ENCODE results near the gene MCOLN1.

Gene MCOLN1

DNA sequence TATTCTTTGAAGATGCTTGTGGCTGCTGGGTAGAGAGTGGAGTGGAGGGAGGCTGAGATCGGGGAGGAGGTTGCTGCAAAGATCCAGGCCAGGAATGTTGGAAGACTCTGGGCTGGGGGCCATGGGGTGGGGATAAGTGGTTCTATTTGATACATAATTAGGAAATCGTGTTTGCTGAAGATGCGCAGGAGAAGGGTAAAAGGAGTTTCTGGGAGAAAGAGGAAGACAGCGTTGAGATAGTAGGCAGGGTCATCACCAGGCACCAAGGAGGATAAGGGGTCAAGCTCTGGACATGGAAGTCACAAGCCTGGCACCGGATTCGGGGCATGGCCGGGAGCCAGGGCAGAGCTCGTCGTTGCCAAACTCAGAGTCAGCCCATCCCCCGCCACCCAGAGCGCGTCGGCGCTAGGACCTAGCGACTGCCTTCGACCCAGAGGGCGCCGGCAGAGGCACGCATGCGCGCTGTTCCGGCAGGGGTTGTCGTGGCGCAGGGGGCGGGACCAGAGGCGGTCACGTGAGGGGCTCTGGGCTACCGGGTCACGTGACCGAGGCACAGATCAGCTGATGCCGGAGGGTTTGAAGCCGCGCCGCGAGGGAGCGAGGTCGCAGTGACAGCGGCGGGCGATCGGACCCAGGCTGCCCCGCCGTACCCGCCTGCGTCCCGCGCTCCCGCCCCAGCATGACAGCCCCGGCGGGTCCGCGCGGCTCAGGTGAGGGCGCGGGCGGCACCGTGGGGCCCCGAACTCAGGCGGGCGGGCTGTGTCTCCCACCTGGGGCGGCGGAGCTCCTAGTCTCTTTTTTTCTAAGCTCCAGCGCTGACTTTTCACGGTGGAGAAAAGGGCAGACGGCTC lies at the start of gene MCOLN1:
MCOLN1 (plus strand) TSS at position 553 of the 851 bp plus-strand sequence; CDS start at position 680, 127 bp downstream.
- peak; percentile 100 for DNase-seq (ENCODE audit: low read depth)

DNA sequence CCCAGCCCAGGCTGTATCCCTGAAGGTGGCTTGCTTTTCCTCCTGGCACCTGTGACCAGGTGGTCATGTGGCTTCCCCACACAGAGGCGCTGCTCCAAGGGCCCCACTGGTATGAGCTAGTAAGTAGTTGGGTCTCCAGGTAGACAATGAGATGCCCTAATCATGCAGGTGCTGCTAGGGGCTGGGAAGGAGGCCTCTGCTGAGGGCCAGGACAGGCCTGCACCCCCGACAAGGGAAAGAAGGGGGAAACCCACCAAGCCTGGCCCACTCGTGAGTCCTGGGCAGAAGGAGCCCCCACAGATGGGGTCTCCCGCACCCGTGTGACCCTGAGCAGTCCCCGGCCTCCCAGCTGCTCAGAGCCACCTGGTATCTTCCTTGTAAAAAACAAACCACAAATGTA lies 46.8 kb upstream of the MCOLN1 start:
- DNase-seq (ENCODE audit: low read depth): no peak

DNA sequence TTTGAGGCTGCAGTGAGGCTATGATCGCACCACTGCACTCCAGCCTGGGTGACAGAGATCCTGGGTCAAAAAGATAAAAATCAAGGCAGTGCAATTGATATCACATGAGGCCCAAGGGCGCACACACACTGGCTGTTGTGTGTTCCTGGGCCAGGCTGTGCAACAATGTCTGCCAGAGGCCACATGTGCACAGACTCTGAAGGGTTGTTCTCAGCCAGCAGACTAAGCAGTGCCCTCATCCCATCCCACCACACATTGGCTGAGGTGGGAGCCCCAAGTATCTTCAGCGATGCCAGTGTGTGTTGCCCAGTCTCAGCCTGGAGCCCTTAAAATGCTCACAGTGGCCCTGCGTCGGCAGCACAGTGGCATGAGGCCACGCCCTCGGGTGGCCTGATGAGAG lies 46.2 kb upstream of the MCOLN1 start:
- DNase-seq (ENCODE audit: low read depth): no peak

DNA sequence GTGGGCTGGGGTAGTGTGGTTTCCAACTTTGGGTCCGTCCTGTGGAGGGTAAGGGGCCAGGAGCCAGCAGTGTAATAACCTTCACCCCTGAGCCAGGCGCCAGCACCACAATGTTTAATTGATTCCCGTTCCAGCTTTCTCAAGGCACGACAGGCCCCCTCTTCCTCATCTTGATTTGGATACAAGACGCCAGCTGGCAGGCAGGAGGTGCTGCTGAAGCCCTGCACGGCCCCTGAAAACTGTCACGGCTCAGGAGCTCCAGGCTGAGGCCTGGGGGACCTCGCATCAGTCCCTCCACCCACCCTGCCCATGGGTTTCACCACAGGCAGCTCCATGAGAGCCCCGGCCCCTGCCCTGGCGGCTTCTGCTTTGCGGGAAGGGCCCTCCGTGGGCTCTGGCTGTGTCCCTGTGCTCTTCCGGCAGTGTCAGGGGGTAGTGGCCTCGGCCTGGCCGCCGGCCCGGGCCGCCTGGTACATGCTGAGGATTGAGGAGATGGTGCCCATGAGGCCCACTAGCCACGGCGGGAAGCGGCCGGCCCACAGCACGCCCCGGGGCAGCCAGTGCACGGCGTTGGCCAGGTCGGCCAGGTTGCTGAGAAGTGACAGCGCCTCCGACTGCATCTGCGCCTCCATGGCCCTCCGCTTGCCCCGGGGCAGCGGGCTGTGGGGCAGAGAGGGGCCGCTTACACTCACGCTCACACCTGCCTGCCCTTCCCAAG lies 45.5 kb upstream of the MCOLN1 start:
- no peak for DNase-seq (ENCODE audit: low read depth)

DNA sequence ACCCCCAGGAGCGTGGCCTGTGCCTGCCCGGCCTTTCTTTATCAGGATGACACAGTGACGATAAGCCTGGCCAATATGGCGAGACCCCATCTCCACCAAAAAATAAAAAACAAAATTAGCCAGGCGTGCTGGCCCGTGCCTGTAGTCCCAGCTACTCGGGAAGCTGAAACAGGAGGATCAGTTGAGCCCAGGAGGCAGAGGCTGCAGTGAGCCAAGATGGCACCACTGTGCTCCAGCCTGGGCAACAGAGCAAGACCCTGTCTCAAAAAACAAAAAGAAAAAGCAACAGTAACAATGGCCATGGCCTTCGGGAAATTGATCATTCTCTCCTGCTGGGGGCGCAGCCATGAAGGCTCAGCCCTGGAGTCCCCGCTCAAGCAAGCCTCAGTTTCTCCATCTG lies 44.7 kb upstream of the MCOLN1 start:
- DNase-seq (ENCODE audit: low read depth): no peak

DNA sequence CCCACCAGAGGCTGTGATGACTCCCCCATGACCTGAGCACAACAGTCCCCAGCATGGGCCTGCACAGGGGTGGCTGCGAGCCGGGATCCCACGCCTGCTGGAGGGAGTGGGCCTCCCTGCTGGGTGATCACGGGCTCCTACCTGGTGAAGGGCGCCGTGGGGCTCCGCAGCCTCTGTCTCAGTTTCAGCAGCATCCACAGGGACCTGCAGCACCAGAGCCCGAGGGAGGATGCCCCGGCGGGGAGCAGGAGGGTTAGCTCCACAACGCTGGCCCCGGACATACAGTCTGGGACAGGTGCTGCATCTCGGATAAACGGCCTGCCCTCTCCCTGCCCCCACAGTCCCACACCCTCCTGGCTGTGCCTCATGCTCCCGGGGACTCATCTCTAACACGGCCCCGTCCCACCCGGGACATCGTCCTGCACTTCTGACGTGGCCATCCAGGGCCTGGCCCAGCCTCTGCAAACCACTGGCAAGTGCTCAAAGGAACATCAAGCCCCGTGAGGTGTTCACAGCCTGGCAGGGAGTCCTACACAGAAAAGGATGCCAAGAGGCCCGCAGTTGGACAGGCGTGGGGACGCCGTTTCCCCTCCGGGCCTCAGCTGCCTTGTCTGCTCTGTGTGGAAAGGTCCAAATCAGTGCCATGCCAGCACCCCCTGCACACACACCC lies 44.1 kb upstream of the MCOLN1 start:
- no peak for DNase-seq (ENCODE audit: low read depth)

DNA sequence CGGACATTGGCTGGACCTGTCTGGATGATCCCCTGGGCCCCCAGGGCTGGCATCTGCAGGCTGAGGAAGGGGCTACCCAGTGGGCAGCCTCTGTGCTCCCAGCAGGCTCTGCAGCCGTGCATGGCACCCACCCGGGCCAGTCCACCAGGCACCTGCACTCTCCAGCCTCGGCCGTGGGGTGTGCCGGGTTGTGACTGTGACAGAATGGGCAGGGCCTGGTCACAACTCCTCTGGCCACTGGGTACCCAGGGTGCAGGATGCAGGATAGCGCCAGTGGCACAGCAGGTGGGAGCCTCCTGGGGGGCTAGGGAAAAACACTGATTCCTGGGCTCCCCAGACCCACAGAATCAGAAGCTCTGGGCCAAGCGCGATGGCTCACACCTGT lies 43.6 kb upstream of the MCOLN1 start:
- DNase-seq (ENCODE audit: low read depth): no peak

DNA sequence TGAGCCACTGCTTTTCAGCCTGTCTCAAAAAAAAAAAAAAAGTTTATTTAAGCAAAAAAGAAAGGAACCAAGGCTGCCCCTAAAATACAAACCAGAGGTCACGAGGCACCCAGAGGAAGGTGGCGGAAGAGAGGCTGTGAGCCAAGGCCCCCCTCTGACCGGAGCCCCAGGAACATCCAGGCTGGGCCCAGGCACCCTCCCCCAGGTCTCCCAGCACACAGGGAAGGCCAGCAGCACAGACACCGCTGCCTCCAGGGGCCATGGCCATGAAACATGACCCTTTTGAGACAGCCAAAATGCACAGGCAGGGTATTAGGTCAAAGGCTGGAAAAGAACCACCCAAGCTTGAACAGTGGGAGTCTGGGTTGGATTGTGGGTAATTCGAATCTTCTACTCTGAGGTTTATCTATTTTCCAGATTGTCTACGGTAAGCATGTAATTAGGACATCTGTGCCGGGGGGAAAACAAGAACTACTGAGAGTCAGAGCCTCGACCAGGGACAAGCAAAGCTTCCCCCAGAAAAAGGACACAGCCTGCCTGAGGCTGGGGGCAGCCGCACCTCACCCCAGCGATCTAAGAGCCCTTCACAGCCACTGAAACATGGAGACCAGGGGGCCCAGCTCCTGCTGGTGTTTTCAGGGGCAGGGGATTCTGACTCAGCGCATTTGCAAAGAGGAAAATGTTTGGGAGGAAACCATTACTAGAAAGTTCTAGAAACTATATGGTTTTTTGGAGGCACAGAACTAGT lies 42.0 kb upstream of the MCOLN1 start:
- DNase-seq (ENCODE audit: low read depth): no peak

DNA sequence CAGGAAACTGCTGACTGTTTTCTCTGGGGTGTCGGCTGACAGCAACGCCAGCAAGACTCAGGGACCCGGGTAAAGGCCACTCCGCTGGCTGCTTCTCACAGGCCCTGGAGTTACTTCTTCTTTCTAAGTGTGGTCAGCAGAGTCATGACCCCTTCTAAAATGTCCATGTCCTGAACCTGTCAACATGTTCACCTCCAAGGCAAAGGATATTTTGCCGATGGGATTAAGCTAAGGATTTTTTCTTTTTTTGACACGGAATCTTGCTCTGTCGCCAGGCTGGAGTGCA lies 41.5 kb upstream of the MCOLN1 start:
- DNase-seq (ENCODE audit: low read depth): no peak

DNA sequence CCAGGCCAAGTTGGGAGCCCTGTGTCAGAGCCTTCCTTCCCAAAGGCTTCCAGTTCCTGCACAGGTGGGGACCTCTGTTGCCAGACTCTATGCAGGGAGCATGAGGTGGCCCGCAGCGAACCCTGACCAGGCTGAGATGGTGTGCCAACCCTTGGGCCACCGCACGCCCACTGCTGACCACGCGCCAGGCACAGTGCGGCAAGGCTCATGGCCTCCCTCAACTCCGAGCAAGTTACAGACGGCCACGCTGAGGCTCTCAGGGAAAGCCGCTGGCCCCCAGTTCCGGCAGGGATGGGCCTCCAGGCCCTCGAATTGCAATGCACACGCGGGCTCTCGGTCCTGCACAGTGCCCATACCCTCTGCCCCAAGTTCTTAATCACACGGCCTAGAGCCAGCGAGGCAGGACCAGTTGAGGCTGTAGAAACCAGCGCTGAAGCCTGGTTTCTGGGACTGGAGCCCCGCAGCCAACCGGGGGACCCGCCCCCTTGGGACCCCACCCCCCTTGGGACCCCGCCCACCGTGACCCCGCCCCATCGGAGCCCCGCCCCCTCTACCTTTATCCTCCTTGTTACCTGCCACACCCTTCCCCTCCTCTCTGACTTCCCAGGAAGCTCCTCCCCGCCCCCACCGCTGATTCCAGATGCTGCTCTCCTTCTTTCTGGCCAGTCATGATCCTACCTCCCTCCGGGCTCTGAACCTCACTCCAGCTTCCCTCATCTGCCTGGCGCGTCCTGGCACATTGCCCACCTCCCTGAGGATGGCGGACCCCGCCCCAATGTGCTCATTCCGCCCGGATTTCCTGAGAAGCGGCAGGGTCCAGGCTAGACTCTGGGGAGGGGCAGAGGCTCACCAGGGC lies 39.6 kb upstream of the MCOLN1 start:
- DNase-seq (ENCODE audit: low read depth): no peak

DNA sequence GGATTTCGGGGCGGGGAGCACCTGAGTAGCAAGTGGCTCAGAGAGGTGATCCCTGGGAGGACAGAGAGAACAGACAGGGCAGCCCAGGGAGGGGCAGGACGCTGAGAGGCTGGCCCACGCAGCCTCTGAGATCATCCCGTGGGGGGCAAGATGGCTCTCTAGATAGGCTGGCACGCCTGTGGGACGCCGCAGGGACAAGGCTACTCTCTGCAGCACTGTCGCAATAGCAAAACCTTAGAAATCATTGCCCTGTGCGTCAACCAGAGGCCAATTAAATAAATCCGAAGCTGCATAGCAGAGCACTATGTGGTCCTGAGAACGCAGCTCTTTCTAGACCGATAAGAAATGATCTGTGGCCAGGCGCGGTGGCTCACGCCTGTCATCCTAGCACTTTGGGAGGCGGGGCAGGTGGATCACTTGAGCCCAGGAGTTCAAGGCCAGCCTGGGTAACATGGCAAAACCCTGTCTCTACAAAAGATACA lies 38.7 kb upstream of the MCOLN1 start:
- no peak for DNase-seq (ENCODE audit: low read depth)

DNA sequence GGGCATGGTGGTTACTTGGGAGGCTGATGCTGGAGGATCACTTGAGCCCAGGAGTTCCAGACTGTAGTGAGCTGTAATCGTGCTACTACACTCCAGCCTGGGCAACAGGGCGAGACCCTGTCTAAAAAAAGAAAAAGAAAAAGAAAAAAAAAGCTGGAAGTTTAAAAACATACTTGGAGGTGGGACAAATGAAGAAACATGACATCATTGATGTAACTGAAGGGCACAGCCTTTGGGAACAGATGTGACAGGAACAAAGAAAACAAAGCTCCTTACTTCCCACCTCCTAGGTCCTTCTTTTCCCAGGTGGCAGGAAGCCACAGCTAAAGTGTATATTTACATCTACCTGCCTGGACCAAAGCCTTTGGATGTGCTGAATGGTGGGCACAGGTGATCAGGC lies 35.5 kb upstream of the MCOLN1 start:
- DNase-seq (ENCODE audit: low read depth): no peak

DNA sequence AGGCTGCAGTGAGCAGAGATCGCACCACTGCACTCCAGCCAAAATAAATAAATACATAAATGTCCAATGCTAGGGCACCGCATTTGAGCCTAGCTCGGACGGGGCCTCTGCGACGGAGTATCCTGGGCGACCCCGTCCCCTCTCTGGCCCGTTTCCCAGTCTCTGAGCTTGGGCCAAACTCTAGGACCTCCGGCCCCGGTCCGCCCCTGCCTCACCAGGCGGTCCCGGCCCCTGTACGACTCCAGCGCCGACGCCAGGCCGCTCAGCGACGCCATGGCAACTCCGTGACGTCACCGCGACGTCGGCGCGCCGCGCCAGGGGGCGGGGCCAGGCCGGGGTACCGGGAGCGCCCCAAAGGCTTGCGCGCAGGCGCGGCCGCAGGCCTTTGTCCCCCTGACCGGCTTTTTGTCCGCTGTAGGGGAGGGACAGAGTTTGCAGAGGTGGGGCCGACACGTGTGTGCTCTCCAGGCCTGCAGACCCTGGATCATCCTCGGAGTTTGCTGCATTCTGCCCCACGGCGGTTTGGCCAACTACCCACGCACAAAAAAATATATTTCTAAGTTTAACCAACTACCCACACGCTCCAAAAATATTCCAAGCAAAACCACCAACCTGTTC lies 33.6 kb upstream of the MCOLN1 start, which contains the start of gene PEX11G:
PEX11G (minus strand) TSS at position 300 of the 618 bp plus-strand sequence; CDS start at position 275, 25 bp downstream.
- peak; percentile 87 for DNase-seq (ENCODE audit: low read depth)

DNA sequence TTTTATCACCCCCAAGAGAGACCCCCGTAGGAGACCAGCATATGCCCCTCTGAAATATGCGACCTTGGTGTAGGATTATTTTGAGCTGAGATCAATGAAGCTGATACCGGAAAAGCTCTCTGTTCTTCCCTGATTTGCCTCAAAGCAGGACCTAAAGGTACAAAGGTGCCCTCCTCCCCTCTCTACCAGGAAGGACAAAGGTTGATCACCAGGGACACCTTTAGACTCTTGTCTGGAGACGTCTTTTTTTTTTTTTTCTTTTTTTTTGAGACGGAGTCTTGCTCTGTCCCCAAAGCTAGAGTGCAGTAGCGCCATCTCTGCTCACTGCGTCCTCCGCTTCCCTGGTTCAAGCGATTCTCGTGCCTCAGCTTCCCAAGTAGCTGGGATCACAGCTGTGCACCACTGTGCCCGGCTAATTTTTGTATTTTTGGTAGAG lies 32.8 kb upstream of the MCOLN1 start:
- no peak for DNase-seq (ENCODE audit: low read depth)

DNA sequence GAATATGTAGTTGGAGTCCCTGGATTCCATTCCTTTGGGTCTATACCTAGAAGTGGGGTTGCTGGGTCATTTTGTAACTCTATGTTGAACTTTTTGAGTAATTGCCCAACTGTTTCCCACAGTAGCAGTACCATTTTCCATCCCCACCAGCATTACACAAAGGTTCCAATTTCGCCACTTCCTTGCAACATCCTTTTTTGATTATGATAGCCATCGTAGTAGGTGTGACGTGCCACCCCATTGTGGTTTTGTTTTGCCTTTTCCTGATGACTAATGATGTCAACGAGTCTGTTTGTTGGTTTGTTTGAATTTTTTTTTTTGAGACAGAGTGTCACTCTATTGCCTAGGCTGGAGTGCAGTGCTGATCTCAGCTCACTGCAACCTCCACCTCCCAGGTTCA lies 30.3 kb upstream of the MCOLN1 start:
- DNase-seq (ENCODE audit: low read depth): no peak

DNA sequence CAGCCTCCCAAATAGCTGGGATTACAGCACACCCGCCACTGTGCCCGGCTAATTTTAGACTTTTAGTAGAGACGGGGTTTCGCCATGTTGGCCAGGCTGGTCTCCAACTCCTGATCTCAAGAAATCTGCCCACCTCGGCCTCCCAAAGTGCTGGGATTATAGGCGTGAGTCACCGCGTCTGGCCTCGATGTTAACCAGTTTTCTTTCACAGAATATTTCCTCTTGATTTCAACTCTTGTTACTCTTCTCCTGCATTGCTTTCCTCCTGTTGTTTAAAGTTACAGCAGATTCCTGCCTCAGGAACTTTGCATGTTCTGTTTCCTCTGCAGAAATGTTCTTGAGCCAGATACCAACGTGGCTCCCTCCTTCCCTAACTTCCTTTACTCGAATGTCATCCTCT lies 29.9 kb upstream of the MCOLN1 start:
- DNase-seq (ENCODE audit: low read depth): no peak

DNA sequence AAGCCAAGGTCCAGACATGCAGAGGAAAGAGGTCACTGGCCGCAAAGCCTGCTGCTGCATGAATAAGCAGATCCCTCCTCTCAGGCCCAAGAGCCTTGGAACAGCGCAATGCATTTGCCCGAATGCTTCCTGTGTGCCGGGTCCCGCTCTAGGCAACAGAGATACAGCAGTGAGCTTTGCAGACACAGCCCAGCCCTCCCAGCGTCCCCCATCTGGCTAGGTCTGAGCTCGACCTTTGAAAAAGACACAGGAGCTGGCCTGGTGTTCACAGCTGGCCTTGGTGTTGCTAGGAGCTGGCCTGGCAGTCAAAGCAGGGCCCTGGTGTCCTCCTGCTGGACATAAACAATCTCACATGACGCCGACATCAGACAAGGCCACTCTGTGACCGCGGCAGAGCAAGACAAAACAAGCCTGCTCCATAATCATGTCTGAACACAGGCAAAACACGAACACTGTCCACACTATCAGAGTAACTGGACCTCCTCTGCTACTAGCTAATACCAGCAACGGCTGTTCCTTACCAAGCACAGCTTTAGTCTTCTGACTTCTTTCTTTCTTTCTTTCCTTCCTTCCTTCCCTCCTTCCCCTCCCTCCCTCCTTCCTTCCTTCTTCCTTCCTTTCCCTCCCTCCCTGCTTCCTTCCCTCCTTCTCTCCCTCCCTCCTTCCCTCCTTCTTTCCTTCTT lies 27.9 kb upstream of the MCOLN1 start:
- DNase-seq (ENCODE audit: low read depth): no peak

DNA sequence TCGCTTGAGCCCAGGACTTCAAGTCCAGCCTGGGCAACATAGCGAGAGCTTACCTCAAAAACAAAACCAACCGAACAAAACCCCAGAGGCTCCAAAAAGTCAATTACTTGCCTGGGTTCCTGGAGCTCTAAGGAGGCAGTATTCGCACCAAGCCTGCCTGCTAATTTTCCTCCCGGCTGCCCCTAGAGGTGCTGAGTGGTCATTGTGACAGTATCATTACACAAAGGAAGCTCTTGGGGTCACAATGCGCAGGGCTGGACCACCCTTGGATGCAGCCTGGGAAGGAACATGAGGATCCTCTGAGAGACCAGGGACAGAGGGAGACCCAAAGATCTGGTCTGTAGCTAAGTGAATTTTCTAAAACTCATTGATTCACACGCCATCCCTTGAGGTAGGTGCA lies 25.1 kb upstream of the MCOLN1 start:
- no peak for DNase-seq (ENCODE audit: low read depth)

DNA sequence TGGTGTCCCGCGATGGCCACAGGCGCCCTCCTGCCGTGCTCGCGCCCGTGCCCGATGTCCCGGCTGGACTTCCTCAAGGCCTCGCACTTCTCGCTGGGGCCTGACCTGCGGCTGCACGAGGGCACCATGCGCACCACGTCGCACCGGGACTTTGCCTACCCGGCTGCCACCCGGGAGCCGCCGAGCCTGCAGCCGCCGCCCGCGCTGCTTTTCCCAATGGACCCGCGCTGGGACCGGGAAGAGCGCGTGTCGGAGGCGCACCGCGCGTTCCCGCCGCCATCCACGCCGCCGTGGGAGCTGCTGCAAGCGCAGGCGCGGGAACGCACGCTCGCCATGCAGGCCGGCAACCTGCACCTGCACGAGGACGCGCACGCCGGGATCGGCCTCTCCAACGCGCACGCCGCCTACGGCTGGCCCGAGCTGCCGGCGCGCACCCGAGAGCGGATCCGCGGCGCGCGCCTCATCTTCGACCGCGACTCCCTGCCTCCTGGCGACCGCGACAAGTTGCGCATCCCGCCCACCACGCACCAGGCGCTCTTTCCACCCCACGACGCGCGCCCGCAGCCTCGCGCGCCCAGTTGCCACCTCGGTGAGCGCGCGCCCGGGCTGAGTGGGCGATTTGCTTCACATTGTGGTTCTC lies 21.5 kb upstream of the MCOLN1 start:
- peak; percentile 26 for DNase-seq (ENCODE audit: low read depth)

DNA sequence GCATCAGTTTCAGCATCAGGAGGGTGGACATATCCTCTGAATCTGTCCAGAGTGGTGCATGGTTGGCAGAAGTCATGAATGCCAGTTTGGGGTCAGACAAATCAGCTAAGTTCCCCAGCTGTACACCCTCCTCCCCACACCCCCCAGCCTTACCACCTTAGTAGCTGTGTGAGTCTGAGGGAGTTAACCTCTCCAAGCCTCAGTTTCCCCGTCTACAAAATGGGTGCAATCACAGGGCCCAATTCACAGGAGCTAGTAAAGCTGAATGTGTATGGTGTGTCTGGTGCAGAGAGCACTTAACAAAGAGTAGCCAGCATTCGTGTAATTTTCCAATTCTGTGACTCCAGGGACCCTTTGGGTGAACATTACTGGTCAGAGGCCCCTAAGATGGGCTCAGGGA lies 19.9 kb upstream of the MCOLN1 start:
- no peak for DNase-seq (ENCODE audit: low read depth)

Data from stimulated activated CD4-positive, alpha-beta T cell treated with anti-CD3 and anti-CD28 coated beads, Interleukin-2, amount 100 ng/mL, for 4 hours (primary cell).